ENCODE data around the gene RASGRP2.

Gene RASGRP2

GRCh38 chr11:64742889-64743590 is 902 bp downstream of the RASGRP2 start (continued):
- TF ChIP-seq ZBTB11 (tag by site-specific recombination; conservative IDR thresholded peaks at IDR 0.05; ENCODE audit: low read depth) (no peak), ZNF623 (tag by site-specific recombination; IDR thresholded peaks at IDR 0.05) (no peak), ZNF548 (tag by site-specific recombination; IDR thresholded peaks at IDR 0.05) (no peak), ZNF311 (tag by site-specific recombination; IDR thresholded peaks at IDR 0.05; ENCODE audit: borderline replicate concordance) (no peak), EGR2 (tag by site-specific recombination; IDR thresholded peaks at IDR 0.05; ENCODE audit: low read depth) (no peak; the same call in 1 of the 2 replicates), IKZF3 (tag by site-specific recombination; IDR thresholded peaks at IDR 0.05) (0 out of 2 replicates have a peak, but pooled peaks have one; percentile 4), ZNF580 (tag by site-specific recombination; IDR thresholded peaks at IDR 0.05) (0 out of 2 replicates have a peak, but pooled peaks have one; percentile 14), PATZ1 (tag by site-specific recombination; IDR thresholded peaks at IDR 0.05) (peak; percentile 57), ZNF133 (tag by site-specific recombination; IDR thresholded peaks at IDR 0.05) (no peak), SP7 (tag by site-specific recombination; IDR thresholded peaks at IDR 0.05) (peak; percentile 40), ATF2 (tag by site-specific recombination; IDR thresholded peaks at IDR 0.05; ENCODE audit: low read depth) (no peak), ZNF26 (tag by site-specific recombination; IDR thresholded peaks at IDR 0.05) (no peak), ZNF585B (tag by site-specific recombination; IDR thresholded peaks at IDR 0.05) (no peak), ZNF692 (tag by site-specific recombination; IDR thresholded peaks at IDR 0.05) (peak; percentile 39; the same call in 1 of the 2 replicates), ZNF747 (tag by site-specific recombination; IDR thresholded peaks at IDR 0.05) (no peak), ZNF239 (tag by site-specific recombination; IDR thresholded peaks at IDR 0.05) (no peak), ZNF785 (tag by site-specific recombination; IDR thresholded peaks at IDR 0.05) (no peak), ZNF2 (tag by site-specific recombination; IDR thresholded peaks at IDR 0.05) (0 out of 2 replicates have a peak, but pooled peaks have one; percentile 50), PRDM6 (tag by site-specific recombination; IDR thresholded peaks at IDR 0.05) (no peak), ZFP41 (tag by site-specific recombination; IDR thresholded peaks at IDR 0.05; ENCODE audit: borderline replicate concordance) (no peak), ZNF792 (tag by site-specific recombination; IDR thresholded peaks at IDR 0.05) (no peak), ZNF366 (tag by site-specific recombination; conservative IDR thresholded peaks at IDR 0.05) (no peak; the same call in 1 of the 2 replicates), ZNF529 (tag by site-specific recombination; IDR thresholded peaks at IDR 0.05; ENCODE audit: insufficient replicate concordance) (no peak), ZBTB21 (tag by site-specific recombination; IDR thresholded peaks at IDR 0.05) (no peak), ZXDB (tag by site-specific recombination; IDR thresholded peaks at IDR 0.05) (0 out of 2 replicates have a peak, but pooled peaks have one; percentile 25), ZNF157 (tag by site-specific recombination; IDR thresholded peaks at IDR 0.05) (no peak), HOXA7 (CRISPR knock-in tag; IDR thresholded peaks at IDR 0.05; ENCODE audit: borderline replicate concordance) (no peak), ZNF621 (tag by site-specific recombination; IDR thresholded peaks at IDR 0.05) (no peak)

Measured in HEK293 (cell line).